ENCODE data around the gene BAHD1.

BAHD1 gene

GRCh38 chr15:40435023-40435709 is 5.6 kb upstream of the BAHD1 start:
- Histone ChIP-seq H3K36me3 (ENCODE audit: insufficient read depth) (no peaks in the 10 kb centered on the region), H3K79me2 (ENCODE audit: insufficient read depth, low read depth) (no peaks in the 10 kb centered on the region), H4K20me1 (ENCODE audit: insufficient read depth) (no peaks in the 10 kb centered on the region), H2AFZ (ENCODE audit: low read depth) (no peak overlapping the region), H3K27me3 (ENCODE audit: insufficient read depth, low read depth) (peaks cover 29% of the 10 kb centered on the region), H3K27ac (no peak overlapping the region), H3K9ac (no peak overlapping the region), H3K4me2 (no peak overlapping the region), H3K4me1 (ENCODE audit: low read depth, poor library complexity, severe bottlenecking) (no peaks in the 10 kb centered on the region), H3K4me3 (IDR thresholded peaks at IDR 0.05; ENCODE audit: insufficient read depth, low read depth, low read length) (no peak overlapping the region)
- TF ChIP-seq CTCF (conservative IDR thresholded peaks at IDR 0.05; ENCODE audit: low read depth, low read length): no peak

- Histone ChIP-seq H3K4me1 (ENCODE audit: low read depth, poor library complexity, severe bottlenecking) (no peaks in the 10 kb centered on the region), H3K27ac (no peak overlapping the region), H4K20me1 (ENCODE audit: insufficient read depth) (no peaks in the 10 kb centered on the region), H3K79me2 (ENCODE audit: insufficient read depth, low read depth) (no peaks in the 10 kb centered on the region), H3K4me3 (IDR thresholded peaks at IDR 0.05; ENCODE audit: insufficient read depth, low read depth, low read length) (no peak overlapping the region), H3K4me2 (no peak overlapping the region), H3K27me3 (ENCODE audit: insufficient read depth, low read depth) (peaks cover 29% of the 10 kb centered on the region), H3K9ac (no peak overlapping the region), H2AFZ (ENCODE audit: low read depth) (no peak overlapping the region), H3K36me3 (ENCODE audit: insufficient read depth) (no peaks in the 10 kb centered on the region)
- no peak for TF ChIP-seq CTCF (conservative IDR thresholded peaks at IDR 0.05; ENCODE audit: low read depth, low read length)
These were observed 5.1 kb upstream of the BAHD1 start for GRCh38 chr15:40435710-40436089.

GRCh38 chr15:40436116-40436891 is 4.4 kb upstream of the BAHD1 start:
- no peak overlapping the region for H3K27ac ChIP-seq
- TF ChIP-seq CTCF (conservative IDR thresholded peaks at IDR 0.05; ENCODE audit: low read depth, low read length): no peak
- H3K9ac ChIP-seq: no peak overlapping the region
- no peaks in the 10 kb centered on the region for H3K4me1 ChIP-seq (ENCODE audit: low read depth, poor library complexity, severe bottlenecking)
- no peaks in the 10 kb centered on the region for H3K36me3 ChIP-seq (ENCODE audit: insufficient read depth)
- no peaks in the 10 kb centered on the region for H3K79me2 ChIP-seq (ENCODE audit: insufficient read depth, low read depth)
- no peaks in the 10 kb centered on the region for H4K20me1 ChIP-seq (ENCODE audit: insufficient read depth)
- H3K4me2 ChIP-seq: no peak overlapping the region
- H2AFZ ChIP-seq (ENCODE audit: low read depth): no peak overlapping the region
- peaks cover 29% of the 10 kb centered on the region for H3K27me3 ChIP-seq (ENCODE audit: insufficient read depth, low read depth)
- no peak overlapping the region for H3K4me3 ChIP-seq (IDR thresholded peaks at IDR 0.05; ENCODE audit: insufficient read depth, low read depth, low read length)

- TF ChIP-seq CTCF (conservative IDR thresholded peaks at IDR 0.05; ENCODE audit: low read depth, low read length): no peak
- H2AFZ ChIP-seq (ENCODE audit: low read depth): no peak overlapping the region
- no peak overlapping the region for H3K4me3 ChIP-seq (IDR thresholded peaks at IDR 0.05; ENCODE audit: insufficient read depth, low read depth, low read length)
- H3K9ac ChIP-seq: no peak overlapping the region
- H3K36me3 ChIP-seq (ENCODE audit: insufficient read depth): no peaks in the 10 kb centered on the region
- peaks cover 5% of the 10 kb centered on the region; the same call in 1 of the 2 replicates for H3K79me2 ChIP-seq (ENCODE audit: insufficient read depth, low read depth)
- H3K27me3 ChIP-seq (ENCODE audit: insufficient read depth, low read depth): peaks cover 29% of the 10 kb centered on the region
- no peaks in the 10 kb centered on the region for H4K20me1 ChIP-seq (ENCODE audit: insufficient read depth)
- H3K4me2 ChIP-seq: no peak overlapping the region
- no peaks in the 10 kb centered on the region for H3K4me1 ChIP-seq (ENCODE audit: low read depth, poor library complexity, severe bottlenecking)
- no peak overlapping the region for H3K27ac ChIP-seq
These were observed 3.6 kb upstream of the BAHD1 start for GRCh38 chr15:40436892-40437751.
